ENCODE measurements around the gene NMNAT3. TPM values are rescaled to one million over a fixed set of nuclear protein-coding genes. Genes with fewer than 3 reads are reported as not detected.

Gene NMNAT3
- polyA plus RNA-seq, 1 donor (not counting 4 experiments of a cell fraction or from before 2014, with no cell fraction given), result 1.6 TPM

DNA sequence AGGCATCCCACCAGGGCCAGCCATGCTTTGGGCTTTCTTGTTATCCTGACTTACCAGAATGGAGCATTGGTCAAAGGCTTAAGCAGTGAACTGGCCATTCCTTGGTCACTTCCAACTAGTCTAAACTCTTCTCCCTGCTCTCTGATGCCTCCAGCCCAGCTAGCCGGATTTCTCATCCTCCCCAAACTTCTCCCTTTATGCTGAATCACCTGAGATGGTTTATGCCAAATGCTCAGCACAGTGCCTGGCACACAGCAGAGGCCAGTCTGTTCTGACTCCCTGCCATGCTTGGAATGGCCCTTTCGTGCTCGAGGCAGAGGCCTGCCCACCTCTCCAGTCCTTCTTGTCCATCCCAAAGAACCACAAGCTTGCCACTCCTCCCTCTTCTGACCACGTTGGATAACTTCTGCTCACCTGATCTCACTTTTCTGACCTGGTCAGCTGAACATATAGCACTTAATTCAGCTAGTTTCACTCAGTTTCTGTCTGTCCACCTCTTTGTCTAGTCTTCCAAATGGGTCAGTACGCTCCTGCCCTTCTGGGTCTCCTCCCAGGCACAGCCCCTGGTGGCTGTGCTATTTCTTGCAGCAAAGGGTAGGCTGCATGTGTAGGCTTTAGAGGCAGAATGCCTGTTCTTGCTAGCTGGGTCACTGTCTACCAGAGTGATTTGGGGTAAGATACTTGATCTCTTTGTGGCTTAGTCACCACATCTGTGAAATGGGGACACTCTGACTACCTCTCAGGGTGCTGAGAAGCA lies 136.1 kb downstream of the NMNAT3 start:
- Histone ChIP-seq H2AFZ (ENCODE audit: control insufficient read depth, low read length) (no peak overlapping the region), H3K36me3 (ENCODE audit: control insufficient read depth in 2 of 2, extremely low read depth in 1 of 2, insufficient read depth in 2 of 2, low read length in 2 of 2) (no peaks in the 10 kb centered on the region), H3K79me2 (ENCODE audit: control insufficient read depth, insufficient read depth, low read length) (no peaks in the 10 kb centered on the region), H3K9me1 (ENCODE audit: control insufficient read depth, extremely low read depth, insufficient read depth, low read length) (no peaks in the 10 kb centered on the region), H3K27ac (ENCODE audit: control insufficient read depth, insufficient read depth, low read length) (no peak overlapping the region), H3K9me3 (ENCODE audit: control insufficient read depth, low read depth, low read length) (peaks cover 12% of the 10 kb centered on the region), H3K4me3 (ENCODE audit: control insufficient read depth in 2 of 3, extremely low read depth in 1 of 3, insufficient read depth in 2 of 3, low read depth in 1 of 3, low read length in 3 of 3) (no peak overlapping the region), H3K4me2 (ENCODE audit: control insufficient read depth, extremely low read depth, insufficient read depth, low read depth, low read length) (no peak overlapping the region), H4K20me1 (ENCODE audit: control insufficient read depth, extremely low read depth, insufficient read depth, low read length) (no peaks in the 10 kb centered on the region), H3K27me3 (ENCODE audit: control insufficient read depth, extremely low read depth, insufficient read depth, low read length) (no peaks in the 10 kb centered on the region), H3K9ac (ENCODE audit: control insufficient read depth, extremely low read depth, insufficient read depth, low read length) (no peak overlapping the region), H3K4me1 (ENCODE audit: control insufficient read depth, extremely low read depth, insufficient read depth, low read length) (peaks cover 13% of the 10 kb centered on the region)
- DNase-seq (ENCODE audit: low read depth, low spot score) (no peak), FAIRE-seq (no peak)
- TF ChIP-seq, protein P1, sequence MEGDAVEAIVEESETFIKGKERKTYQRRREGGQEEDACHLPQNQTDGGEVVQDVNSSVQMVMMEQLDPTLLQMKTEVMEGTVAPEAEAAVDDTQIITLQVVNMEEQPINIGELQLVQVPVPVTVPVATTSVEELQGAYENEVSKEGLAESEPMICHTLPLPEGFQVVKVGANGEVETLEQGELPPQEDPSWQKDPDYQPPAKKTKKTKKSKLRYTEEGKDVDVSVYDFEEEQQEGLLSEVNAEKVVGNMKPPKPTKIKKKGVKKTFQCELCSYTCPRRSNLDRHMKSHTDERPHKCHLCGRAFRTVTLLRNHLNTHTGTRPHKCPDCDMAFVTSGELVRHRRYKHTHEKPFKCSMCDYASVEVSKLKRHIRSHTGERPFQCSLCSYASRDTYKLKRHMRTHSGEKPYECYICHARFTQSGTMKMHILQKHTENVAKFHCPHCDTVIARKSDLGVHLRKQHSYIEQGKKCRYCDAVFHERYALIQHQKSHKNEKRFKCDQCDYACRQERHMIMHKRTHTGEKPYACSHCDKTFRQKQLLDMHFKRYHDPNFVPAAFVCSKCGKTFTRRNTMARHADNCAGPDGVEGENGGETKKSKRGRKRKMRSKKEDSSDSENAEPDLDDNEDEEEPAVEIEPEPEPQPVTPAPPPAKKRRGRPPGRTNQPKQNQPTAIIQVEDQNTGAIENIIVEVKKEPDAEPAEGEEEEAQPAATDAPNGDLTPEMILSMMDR (optimal IDR thresholded peaks at IDR 0.05 in 1 of 3, IDR thresholded peaks at IDR 0.05 in 1 of 3, conservative IDR thresholded peaks at IDR 0.05 in 1 of 3; ENCODE audit: extremely low read depth in 1 of 3, insufficient read depth in 2 of 3, low read length in 3 of 3), result peak in 2 of 3 experiments; percentile 2 to 27
- no peak for TF ChIP-seq EZH2 (IDR thresholded peaks at IDR 0.05; ENCODE audit: low read length)
- dilution Hi-C loops (cut with MboI; ENCODE audit: extremely low pct_ligation_motif_present, low sequenced_read_pairs), result no loop called here

DNA sequence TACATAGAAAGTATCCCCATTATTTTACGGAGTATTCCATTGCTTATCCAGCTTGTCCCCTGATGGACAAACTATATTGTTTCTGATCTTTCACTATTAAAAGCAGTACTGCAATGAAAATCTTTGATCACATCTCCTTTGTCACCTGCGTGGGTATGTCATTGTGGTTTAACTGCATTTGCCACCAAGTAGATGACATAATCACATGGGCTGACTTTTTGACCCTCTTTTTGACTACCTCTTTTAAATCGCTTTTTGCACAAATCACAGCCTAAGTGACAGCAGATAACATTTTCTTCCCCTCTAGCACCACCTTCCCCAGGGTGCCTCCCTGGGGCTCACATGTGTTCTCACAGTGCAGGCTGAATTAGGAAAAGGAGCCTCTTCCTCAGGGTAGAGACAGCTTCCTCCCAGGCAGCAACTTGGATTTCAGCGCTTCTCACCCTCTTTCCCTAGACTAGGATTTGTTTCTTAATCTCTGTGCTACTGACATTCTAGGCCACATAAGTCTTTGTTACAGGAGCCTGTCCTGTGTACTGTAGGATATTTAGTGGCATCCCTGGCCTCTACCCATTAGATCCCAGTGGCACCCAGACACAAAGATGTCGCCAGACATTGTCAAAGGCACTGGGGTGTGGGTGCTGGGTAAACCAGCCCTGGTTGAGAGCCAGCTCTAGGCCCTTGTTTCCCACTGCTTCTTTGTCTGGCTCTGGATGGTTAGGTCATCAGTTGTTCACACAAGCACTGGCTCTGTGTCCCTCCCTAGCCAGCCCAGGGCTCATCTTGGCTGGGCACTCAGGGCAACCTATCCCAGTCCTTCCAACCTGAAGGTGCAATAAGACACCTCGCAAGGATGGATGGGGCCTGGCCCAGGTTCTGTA lies 136.9 kb downstream of the NMNAT3 start:
- TF ChIP-seq EZH2 (IDR thresholded peaks at IDR 0.05; ENCODE audit: low read length), result no peak
- TF ChIP-seq, protein P1 (optimal IDR thresholded peaks at IDR 0.05 in 1 of 3, IDR thresholded peaks at IDR 0.05 in 1 of 3, conservative IDR thresholded peaks at IDR 0.05 in 1 of 3; ENCODE audit: extremely low read depth in 1 of 3, insufficient read depth in 2 of 3, low read length in 3 of 3), result no peak
- no peak overlapping the region for H3K4me3 ChIP-seq (ENCODE audit: control insufficient read depth in 2 of 3, extremely low read depth in 1 of 3, insufficient read depth in 2 of 3, low read depth in 1 of 3, low read length in 3 of 3)
- DNase-seq (ENCODE audit: low read depth, low spot score) (no peak), FAIRE-seq (peak; percentile 20)
- no peaks in the 10 kb centered on the region for H3K9me1 ChIP-seq (ENCODE audit: control insufficient read depth, extremely low read depth, insufficient read depth, low read length)
- no peak overlapping the region for H3K9ac ChIP-seq (ENCODE audit: control insufficient read depth, extremely low read depth, insufficient read depth, low read length)
- no peak overlapping the region for H3K4me2 ChIP-seq (ENCODE audit: control insufficient read depth, extremely low read depth, insufficient read depth, low read depth, low read length)
- H3K27ac ChIP-seq (ENCODE audit: control insufficient read depth, insufficient read depth, low read length), result no peak overlapping the region
- peaks cover 12% of the 10 kb centered on the region for H3K9me3 ChIP-seq (ENCODE audit: control insufficient read depth, low read depth, low read length)
- H3K36me3 ChIP-seq (ENCODE audit: control insufficient read depth in 2 of 2, extremely low read depth in 1 of 2, insufficient read depth in 2 of 2, low read length in 2 of 2), result no peaks in the 10 kb centered on the region
- dilution Hi-C loops (cut with MboI; ENCODE audit: extremely low pct_ligation_motif_present, low sequenced_read_pairs), result no loop called here
- H3K4me1 ChIP-seq (ENCODE audit: control insufficient read depth, extremely low read depth, insufficient read depth, low read length), result peaks cover 13% of the 10 kb centered on the region
- H2AFZ ChIP-seq (ENCODE audit: control insufficient read depth, low read length), result no peak overlapping the region
- H3K27me3 ChIP-seq (ENCODE audit: control insufficient read depth, extremely low read depth, insufficient read depth, low read length), result no peaks in the 10 kb centered on the region
- no peaks in the 10 kb centered on the region for H4K20me1 ChIP-seq (ENCODE audit: control insufficient read depth, extremely low read depth, insufficient read depth, low read length)
- no peaks in the 10 kb centered on the region for H3K79me2 ChIP-seq (ENCODE audit: control insufficient read depth, insufficient read depth, low read length)

All from keratinocyte (primary cell).